Endometrial microvascular endothelial cells (primary cell): ENCODE data around the gene DYNLT3. TPM values are rescaled to one million over a fixed set of nuclear protein-coding genes. Genes with fewer than 3 reads are reported as not detected.

Source experiments
- in situ Hi-C: cut with HindIII; loops from 2 replicates; pipeline ENCODE4 v1.10.0; 2017; ENCODE audit warnings: low sequenced_read_pairs, low pct_unique_long_range_greater_than_20kb; ENCODE audit errors: inconsistent ontology term
- total RNA-seq: library from RNA; depleted of rRNA; stranded (reverse); fragments of >200 nt; gene quantifications from one replicate; pipeline ENCODE4 v1.2.3, GENCODE V29; 2015; ENCODE audit errors: inconsistent ontology term

The DYNLT3 gene
- total RNA-seq, 1 donor from 2014 or later = 26.5 TPM

DNA sequence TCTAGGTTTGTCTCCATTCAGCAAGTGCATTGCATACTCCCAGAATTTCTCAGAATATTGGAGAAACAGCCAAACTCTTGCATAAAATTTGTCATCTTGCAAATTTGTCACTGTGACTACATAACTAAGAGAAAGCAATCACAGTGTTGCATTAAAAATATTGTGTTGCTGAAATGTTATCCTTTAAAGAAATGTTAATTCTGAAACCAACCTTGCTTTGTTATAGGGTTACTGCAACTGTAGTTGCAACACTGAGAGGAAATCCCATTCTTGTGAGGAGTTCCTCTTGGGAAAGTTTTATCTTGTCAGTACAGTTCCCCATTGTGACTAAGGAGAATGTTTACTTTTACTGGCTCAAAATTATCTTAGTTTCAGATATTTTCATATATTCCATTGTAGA, 46.7 kb downstream of the DYNLT3 start:
- in situ Hi-C loops = no loop called here

DNA sequence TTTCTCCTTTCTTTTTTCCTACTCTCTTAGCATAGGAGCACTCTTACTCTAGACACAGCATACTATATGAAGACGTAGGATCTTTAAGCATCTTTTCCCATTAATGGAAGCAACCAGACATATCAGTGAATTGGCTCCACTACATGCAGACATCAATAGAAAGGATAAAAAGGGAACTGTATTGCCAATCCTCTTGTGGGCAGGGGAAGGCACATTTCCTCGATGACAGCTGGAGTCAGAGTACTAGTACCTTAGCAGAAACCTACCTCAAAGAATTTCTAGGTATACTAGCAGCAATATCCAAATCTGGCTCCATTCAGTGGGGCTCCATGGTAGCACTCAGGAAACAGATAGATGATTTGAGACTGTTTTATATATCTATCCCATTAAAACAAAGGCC, 47.4 kb downstream of the DYNLT3 start:
- in situ Hi-C loops = no loop called here

DNA sequence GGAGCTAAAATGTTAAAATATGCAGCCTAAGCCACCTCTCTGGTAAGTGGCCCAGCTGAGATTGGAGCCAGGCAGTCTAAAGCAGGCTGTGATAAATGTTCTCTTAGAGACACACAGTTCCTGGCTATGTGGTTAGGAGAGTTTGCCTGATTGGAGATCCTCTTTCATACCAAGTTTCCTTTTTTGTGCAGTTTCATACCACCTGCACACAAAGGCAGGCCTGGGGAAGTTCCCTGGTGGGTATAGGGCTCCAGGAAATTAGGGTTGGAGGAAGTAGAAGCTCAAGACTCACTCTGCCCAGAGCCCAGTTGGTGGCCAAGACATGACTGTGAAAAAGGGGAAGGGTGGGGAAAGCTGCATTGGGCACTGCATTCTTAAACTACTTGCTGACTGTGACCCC, 50.6 kb downstream of the DYNLT3 start:
- in situ Hi-C loops = no loop called here

DNA sequence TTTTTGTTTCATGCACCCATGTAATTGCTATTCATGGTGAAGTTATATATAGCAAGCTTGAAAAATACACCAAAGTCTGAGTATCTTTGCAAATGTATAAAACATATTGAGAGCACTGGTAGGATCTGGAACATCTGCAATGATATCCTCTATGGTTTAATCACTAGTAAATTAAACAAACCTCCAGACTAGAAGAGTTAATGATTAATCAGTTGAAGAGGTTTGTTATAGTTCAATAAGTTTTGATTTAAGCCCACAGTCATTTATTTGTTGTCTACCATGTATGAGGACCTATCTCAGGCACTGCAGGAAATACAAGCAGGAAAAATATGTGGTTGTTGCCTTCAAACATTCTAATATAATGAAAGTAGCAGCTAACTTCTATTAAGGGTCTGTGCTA, 51.1 kb downstream of the DYNLT3 start:
- in situ Hi-C loops = no loop called here

Other genes starting within 250 kb of the DYNLT3 start
- gene XK, start 161.8 kb downstream of the DYNLT3 start, total RNA-seq = not detected
- gene CYBB, start 67.5 kb downstream of the DYNLT3 start, total RNA-seq = not detected
- not detected for gene SYTL5, start 159.0 kb upstream of the DYNLT3 start, total RNA-seq